Activated T-cell treated with anti-CD3 and anti-CD28 coated beads, Interleukin-2, amount 50 U/mL, for 72 hours (primary cell): ENCODE data around the gene GSTM2. TPM values are rescaled to one million over a fixed set of nuclear protein-coding genes. Genes with fewer than 3 reads are reported as not detected.

Experiments used
- ATAC-seq, 2 donors: fragments of 150-1000 bp; cut with Tn5 transposase; replicated peaks in 1 of 2; 2 replicates each; pipeline ENCODE4 v1.10.0; 2021; ENCODE audit warnings: moderate library complexity in 2 of 2, mild to moderate bottlenecking in 1 of 2
- DNase-seq, 2 donors: peaks; one replicate each; pipeline ENCODE4 v3.0.0; 2021 to 2022; ENCODE audit warnings: mixed read lengths in 1 of 2
- H3K27ac Mint-ChIP-seq: one replicate; pipeline ENCODE4 v1.8.0; 2022; ENCODE audit warnings: mild to moderate bottlenecking, moderate library complexity, mixed read lengths
- H3K27me3 Mint-ChIP-seq: one replicate; pipeline ENCODE4 v1.8.0; 2022; ENCODE audit warnings: low read depth, mixed read lengths
- H3K36me3 Mint-ChIP-seq, 2 donors: one replicate each; pipeline ENCODE4 v1.8.0; 2022; ENCODE audit warnings: mixed read lengths in 2 of 2, mild to moderate bottlenecking in 1 of 2; ENCODE audit not compliant: insufficient read depth in 2 of 2
- H3K4me1 Mint-ChIP-seq: one replicate; pipeline ENCODE4 v1.8.0; 2022; ENCODE audit warnings: low read depth, mixed read lengths
- H3K4me3 Mint-ChIP-seq, 2 donors: one replicate each; pipeline ENCODE4 v1.8.0; 2022; ENCODE audit warnings: mild to moderate bottlenecking in 2 of 2, mixed read lengths in 2 of 2, moderate library complexity in 2 of 2
- H3K9me3 Mint-ChIP-seq, 2 donors: one replicate each; pipeline ENCODE4 v1.8.0; 2022; ENCODE audit warnings: mixed read lengths in 2 of 2
- total RNA-seq, 2 donors: library from RNA; stranded (reverse); gene quantifications; one replicate each; pipeline ENCODE4 v1.2.3, GENCODE V29; 2022

GSTM2 gene
- total RNA-seq, 2 donors from 2014 or later, result 40.2 to 41.9 TPM

DNA sequence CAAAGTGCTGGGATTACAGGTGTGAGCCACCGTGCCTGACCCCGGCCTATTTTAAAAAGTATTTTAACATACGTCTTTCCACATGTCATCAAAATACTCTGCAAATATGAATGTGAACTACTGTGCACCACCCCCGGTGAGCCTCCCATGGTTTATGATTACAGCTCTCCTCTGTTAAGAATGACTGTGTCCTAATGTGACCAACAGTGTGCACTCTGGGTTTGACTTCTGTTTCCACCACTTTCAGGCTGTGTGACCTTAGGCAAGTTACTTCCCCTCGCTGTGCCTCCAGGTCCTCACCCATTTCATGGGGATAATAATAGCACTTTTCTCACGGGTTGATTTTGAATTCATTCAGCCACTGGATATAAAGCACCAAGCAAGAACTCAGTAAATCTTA is 33.6 kb upstream of the GSTM2 start:
- H3K9me3 Mint-ChIP-seq, result no peaks in the 10 kb centered on the region

DNA sequence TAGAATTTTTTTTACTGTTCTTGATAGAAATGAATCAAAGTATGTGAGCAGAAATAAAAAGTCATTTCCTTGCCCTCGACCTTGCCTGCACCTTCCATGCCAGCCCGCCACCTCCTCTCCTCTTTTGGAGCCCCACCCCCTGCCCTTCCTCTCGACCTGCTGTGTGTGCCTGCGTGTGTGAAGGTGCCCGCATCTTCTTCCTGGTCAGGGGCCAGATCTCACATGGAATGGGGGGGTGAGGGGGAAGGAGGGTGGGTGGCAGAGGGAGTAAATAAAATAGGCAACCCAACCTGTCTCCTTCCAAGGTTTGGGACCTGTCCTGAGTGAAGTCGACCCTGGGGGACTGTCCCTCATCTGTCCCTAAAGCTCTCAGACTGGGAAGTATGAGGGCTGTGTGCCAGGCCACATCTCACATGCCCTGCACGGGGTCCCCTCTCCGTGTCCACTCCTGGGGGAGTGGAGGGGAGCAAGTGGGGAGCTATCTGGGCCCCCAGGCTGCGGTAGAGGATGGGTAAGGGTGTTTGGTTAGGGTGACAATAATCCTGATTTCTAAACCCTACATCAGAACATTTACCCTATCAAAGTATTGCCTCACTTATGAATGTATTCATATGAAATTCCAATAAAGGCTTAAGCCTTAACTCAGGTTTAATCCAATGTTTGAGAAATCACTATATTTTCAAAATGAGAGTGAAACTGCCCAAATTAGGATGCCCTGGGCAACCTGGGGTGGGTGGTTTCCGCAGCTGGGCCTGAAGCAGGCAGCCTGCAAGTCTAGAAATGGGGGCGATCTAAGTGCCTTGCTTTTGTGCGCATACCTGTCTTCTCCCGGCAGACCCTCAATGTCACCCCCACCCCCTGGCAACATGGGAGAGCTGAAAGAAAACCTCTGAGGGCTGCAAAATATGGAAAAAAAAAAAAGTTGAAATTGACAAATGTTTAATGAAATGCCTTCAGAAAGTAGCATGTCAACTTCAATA is 32.8 kb upstream of the GSTM2 start:
- Mint-ChIP-seq H3K9me3 (no peaks in the 10 kb centered on the region), H3K27me3 (no peaks in the 10 kb centered on the region), H3K4me3 (peak overlapping the region; percentile 2 to 55), H3K27ac (peak overlapping the region; percentile 2), H3K36me3 (peaks cover 0 to 6% of the 10 kb centered on the region in 2 donors), H3K4me1 (peaks cover 20% of the 10 kb centered on the region)
- ATAC-seq (peak; percentile 38 to 50), DNase-seq (no peak)

More for the DNA sequence above, 33.6 kb upstream of the GSTM2 start:
- Mint-ChIP-seq H3K4me1 (peaks cover 18% of the 10 kb centered on the region), H3K27me3 (no peaks in the 10 kb centered on the region), H3K27ac (peak overlapping the region; percentile 2), H3K4me3 (peak overlapping the region in 1 of 2 donors; percentile 55), H3K36me3 (peaks cover 2 to 9% of the 10 kb centered on the region in 2 donors)
- peak; percentile 30 to 66 for ATAC-seq
- DNase-seq, result no peak

DNA sequence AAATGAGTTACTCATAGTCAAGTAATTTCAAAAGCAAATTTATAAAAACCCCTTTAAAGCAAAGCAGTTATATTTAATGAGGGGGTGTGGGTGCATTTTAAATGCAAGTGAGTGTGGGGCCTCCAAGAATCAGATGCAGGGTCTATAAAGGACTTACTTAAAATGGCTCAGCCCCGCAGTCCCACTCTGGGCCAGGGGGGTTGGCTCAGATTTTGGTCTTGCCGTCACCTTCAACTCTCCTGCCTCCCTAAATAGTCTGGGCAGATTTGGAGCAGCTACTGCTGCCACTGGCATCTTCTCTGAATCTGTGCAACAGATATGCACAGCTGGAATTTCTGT is 32.0 kb upstream of the GSTM2 start:
- ATAC-seq (no peak), DNase-seq (no peak)
- H3K4me3 Mint-ChIP-seq, result no peak overlapping the region
- no peaks in the 10 kb centered on the region for H3K27me3 Mint-ChIP-seq
- no peak overlapping the region for H3K27ac Mint-ChIP-seq
- H3K36me3 Mint-ChIP-seq, result peaks cover 0 to 6% of the 10 kb centered on the region in 2 donors
- H3K4me1 Mint-ChIP-seq, result peaks cover 25% of the 10 kb centered on the region
- H3K9me3 Mint-ChIP-seq, result no peaks in the 10 kb centered on the region

DNA sequence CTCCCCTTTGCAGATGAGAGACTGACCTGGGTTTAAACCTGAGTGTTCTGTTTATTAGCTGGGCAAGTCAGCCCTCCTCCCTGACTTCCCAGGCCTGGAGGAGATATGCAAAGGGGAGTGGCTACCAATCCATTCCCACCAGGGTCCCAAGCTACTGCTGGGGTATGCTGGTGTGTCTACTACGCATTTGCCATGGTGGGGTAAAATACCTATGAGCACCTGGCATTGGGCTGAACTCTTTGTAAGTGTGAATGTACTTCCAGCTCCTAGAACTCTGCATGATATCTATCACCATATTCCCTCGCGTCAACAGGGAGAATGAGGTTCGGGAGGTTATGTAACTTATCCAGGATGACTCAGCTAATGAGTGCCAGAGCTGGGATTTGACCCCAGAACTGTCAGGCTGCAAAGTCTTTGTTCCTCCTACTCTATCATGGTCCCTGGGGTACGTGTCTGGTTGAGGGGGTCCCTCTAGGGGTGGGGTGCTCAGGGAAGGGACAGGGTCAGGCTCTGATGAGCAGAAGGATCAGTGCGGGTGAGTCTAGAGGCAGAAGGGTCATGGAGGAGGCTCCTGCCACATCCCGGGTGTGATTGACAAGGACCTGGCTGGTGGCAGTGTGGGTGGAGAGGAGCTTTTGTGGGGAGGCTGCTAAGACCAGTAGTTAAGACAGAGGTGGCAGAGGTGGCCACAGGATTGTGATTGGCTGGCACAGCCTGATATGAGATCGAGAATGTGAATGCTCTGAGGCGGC is 31.5 kb upstream of the GSTM2 start:
- H3K27ac Mint-ChIP-seq, result no peak overlapping the region
- H3K4me3 Mint-ChIP-seq, result no peak overlapping the region
- H3K27me3 Mint-ChIP-seq, result no peaks in the 10 kb centered on the region
- ATAC-seq (no peak), DNase-seq (no peak)
- H3K36me3 Mint-ChIP-seq, result peaks cover 0 to 4% of the 10 kb centered on the region in 2 donors
- peaks cover 25% of the 10 kb centered on the region for H3K4me1 Mint-ChIP-seq
- no peaks in the 10 kb centered on the region for H3K9me3 Mint-ChIP-seq

DNA sequence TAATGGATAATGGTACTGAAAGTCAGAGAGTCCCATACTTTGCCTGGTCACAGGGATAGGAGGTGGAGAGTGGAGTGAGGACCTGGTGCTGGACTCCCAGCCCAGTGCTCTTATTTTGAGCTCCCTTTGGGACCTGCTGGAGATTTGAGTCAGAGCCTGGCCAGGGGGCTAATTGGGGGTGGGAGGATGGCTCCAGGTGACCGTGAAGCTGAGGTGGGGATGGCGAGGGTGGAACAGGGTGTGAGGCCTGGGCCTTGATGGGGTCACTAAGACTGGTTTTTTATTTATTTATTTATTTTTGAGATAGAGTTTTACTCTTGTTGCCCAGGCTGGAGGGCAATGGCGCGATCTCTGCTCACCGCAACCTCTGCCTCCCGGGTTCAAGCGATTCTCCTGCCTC is 30.4 kb upstream of the GSTM2 start:
- H3K27ac Mint-ChIP-seq, result no peak overlapping the region
- no peaks in the 10 kb centered on the region for H3K9me3 Mint-ChIP-seq
- H3K27me3 Mint-ChIP-seq, result no peaks in the 10 kb centered on the region

DNA sequence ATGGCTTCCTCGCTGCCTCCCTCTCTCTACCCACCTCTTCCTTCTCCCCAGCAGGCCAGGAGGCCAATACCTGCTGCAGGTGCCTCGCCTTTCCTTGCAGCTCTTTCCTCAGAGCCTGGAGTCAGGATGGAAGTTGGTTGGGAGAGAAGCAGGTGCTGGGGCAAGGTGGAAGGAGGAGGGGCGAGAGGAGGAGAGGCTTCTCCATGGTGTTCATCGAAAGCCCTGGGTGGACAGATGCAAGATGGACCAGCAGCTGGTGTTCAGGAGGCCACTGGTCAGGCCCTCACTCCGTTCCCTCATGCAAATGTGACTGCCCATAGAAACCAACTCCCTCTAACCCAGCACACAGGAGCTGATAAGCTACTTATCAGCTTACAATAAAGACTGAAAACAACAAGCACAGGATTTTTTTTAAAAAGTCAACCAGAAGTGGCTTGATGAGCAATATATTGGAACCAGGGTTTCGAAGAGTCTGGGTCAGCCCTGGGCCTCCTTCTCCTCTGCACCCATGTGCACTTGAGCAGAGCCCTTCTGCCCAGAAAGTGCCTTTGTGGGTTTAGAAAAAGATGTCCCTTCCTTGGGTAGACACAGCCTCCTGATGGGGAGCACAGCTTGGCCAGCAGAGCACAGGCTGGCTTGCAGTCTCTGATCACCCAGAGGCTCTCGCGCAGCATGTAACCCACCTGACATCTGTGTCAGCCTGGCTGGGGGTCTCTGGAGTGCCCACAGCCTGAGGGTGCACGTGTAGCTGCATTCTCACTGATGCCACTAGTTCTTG is 28.6 kb upstream of the GSTM2 start:
- no peak overlapping the region for H3K27ac Mint-ChIP-seq
- H3K36me3 Mint-ChIP-seq, result no peaks in the 10 kb centered on the region
- DNase-seq, result no peak
- H3K9me3 Mint-ChIP-seq, result no peaks in the 10 kb centered on the region
- peaks cover 37% of the 10 kb centered on the region for H3K4me1 Mint-ChIP-seq
- ATAC-seq, result no peak
- H3K27me3 Mint-ChIP-seq, result no peaks in the 10 kb centered on the region
- no peak overlapping the region for H3K4me3 Mint-ChIP-seq

More for the DNA sequence above, 30.4 kb upstream of the GSTM2 start:
- ATAC-seq, result no peak
- Mint-ChIP-seq H3K4me3 (no peak overlapping the region), H3K36me3 (no peaks in the 10 kb centered on the region), H3K4me1 (peaks cover 25% of the 10 kb centered on the region)
- DNase-seq, result no peak

DNA sequence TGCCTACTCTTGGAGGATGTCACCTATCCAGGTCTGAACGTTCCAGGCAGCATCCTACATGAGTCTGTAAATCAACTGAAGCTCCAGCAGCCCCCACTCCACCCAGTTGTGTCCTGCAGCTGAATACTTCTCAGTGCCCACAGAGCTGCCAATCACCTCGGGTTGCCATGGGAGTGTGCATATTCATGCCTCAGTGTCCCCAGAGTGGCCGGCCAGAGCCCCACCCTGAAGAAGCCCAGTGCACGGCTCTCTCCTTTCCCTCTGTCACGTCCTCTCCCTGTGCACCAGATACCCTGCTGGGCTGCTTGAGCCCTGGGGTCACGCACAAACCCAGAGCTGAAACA is 28.0 kb upstream of the GSTM2 start:
- no peak overlapping the region for H3K27ac Mint-ChIP-seq
- ATAC-seq, result peak; percentile 3 to 8
- H3K36me3 Mint-ChIP-seq, result no peaks in the 10 kb centered on the region
- no peak for DNase-seq
- H3K4me3 Mint-ChIP-seq, result peak overlapping the region in 1 of 2 donors; percentile 31
- H3K27me3 Mint-ChIP-seq, result no peaks in the 10 kb centered on the region
- no peaks in the 10 kb centered on the region for H3K9me3 Mint-ChIP-seq
- peaks cover 31% of the 10 kb centered on the region for H3K4me1 Mint-ChIP-seq

DNA sequence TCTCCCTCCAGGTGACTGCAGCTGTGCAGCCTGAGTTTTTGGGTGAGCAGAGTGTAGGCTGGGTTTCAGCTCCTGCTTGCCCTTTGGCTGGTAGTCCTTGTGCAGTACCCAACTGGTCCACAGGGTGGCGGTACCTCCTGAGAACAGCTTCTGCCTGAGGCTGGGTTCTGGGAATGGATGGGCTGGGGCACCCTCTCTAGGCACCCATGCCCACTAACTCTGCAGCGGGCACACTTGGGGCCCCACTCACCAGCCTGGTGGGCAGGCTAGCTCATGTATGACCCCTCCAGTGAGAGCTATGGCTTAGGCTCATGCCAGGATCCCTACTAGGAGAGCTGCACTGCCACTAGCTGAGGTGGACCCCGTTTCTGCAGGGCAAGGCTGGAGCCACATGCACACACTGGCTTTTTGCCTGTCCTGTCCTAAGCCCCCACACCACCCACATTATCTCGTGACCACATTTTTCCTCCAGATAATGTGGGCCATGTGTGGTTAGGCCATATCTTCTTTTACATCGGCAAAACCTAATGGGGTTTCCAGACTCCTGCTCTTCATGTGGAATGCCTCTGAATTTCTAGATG is 27.5 kb upstream of the GSTM2 start:
- peak; percentile 89 to 92 for DNase-seq
- Mint-ChIP-seq H3K27me3 (no peaks in the 10 kb centered on the region), H3K27ac (no peak overlapping the region), H3K9me3 (no peaks in the 10 kb centered on the region), H3K36me3 (no peaks in the 10 kb centered on the region), H3K4me3 (peak overlapping the region in 1 of 2 donors; percentile 31), H3K4me1 (peaks cover 26% of the 10 kb centered on the region)
- peak; percentile 68 to 69 for ATAC-seq

DNA sequence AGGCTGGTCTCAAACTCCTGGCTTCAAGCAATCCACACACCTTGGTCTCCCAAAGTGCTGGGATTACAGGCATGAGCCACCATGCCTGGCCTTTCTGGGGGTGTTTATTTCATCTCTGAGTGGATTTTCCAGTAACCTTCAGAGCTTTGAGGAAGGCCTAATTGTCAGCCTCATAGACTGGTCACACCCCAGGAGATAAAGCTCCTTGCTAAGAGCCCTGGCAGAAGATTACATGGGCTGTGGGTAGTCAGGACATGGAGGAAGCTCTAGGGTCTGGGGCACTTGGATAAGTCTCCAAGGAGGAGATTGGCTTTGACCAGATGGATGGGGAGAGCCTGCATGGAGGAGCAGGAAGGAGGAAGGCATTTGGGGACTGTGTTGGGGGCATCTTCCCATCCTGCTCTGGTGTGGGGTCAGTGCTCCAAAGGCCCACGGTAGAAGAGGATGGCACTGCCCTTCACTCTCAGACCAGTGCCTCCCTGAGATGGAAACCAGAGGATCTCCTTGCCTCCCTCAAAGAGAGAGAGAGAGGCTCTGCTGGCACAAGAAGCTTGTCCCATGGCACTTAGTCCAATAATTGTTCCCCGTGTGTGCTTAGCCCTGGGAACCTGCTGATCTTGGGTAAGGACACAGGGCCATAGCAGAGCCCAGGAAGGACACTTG is 26.6 kb upstream of the GSTM2 start:
- Mint-ChIP-seq H3K36me3 (no peaks in the 10 kb centered on the region), H3K4me1 (peaks cover 21% of the 10 kb centered on the region), H3K9me3 (no peaks in the 10 kb centered on the region), H3K27ac (no peak overlapping the region), H3K4me3 (no peak overlapping the region), H3K27me3 (no peaks in the 10 kb centered on the region)
- no peak for ATAC-seq
- DNase-seq, result no peak

DNA sequence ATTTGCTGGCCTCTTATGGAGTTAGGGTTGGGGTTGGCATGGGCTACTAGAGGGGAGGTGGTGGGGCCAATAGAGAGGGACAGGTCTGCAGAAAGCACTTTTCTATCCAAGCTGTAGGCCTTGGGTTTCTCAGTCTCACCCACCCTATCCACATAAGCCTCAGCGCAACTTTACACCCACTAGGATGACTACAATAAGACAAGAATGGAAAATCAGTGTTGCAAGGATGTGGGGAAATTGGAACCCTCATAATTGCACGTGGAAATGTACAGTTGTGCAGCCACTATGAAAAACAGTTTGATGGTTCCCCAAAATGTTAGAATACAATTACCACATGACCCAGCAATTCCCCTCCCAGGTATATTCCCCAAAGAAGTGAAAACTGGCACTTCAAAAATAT is 26.0 kb upstream of the GSTM2 start:
- no peaks in the 10 kb centered on the region for H3K36me3 Mint-ChIP-seq
- H3K27ac Mint-ChIP-seq, result no peak overlapping the region
- no peaks in the 10 kb centered on the region for H3K27me3 Mint-ChIP-seq
- peaks cover 21% of the 10 kb centered on the region for H3K4me1 Mint-ChIP-seq
- no peaks in the 10 kb centered on the region for H3K9me3 Mint-ChIP-seq
- no peak overlapping the region for H3K4me3 Mint-ChIP-seq
- no peak for ATAC-seq
- no peak for DNase-seq

DNA sequence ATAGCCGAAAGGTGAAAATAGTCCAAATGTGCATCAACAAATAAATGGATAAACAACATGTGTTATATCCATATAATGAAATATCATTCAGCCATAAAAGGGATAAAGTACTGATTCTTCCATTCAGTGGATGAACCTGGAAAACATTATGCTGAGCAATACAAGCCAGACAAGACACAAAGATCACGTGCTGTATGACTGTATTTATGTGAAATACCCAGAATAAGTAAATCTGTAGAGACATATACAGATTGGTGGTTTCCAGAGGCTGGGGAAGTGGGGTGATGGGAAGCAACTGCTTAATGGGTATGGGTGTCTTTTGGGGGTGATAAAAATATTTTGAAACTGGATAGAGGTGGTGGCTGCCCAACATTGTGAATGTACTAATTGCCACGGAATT is 25.2 kb upstream of the GSTM2 start:
- no peak overlapping the region for H3K27ac Mint-ChIP-seq
- no peaks in the 10 kb centered on the region for H3K9me3 Mint-ChIP-seq

More for the DNA sequence above, 25.2 kb upstream of the GSTM2 start:
- H3K4me3 Mint-ChIP-seq, result no peak overlapping the region
- ATAC-seq, result no peak
- H3K27me3 Mint-ChIP-seq, result no peaks in the 10 kb centered on the region
- peaks cover 21% of the 10 kb centered on the region for H3K4me1 Mint-ChIP-seq
- DNase-seq, result no peak
- H3K36me3 Mint-ChIP-seq, result no peaks in the 10 kb centered on the region
